HepG2 (cell line): ENCODE data around the gene PXYLP1. TPM values are rescaled to one million over a fixed set of nuclear protein-coding genes. Genes with fewer than 3 reads are reported as not detected.
A peak's percentile ranks its signal among the peaks of the same experiment; 100 is the strongest.

ENCODE experiments used
- ATAC-seq: fragments of 200-7000 bp; cut with Tn5 transposase; 3 replicates; pipeline ENCODE4 v1.9.1; 2020; ENCODE audit warnings: mild to moderate bottlenecking, moderate library complexity
- BruUV-seq: library from RNA; stranded (reverse); fragments of 400-500 nt; replicated peaks from 2 replicates; lab custom pipeline; 2021; lab: Mats Ljungman, UMichigan
- CTCF ChIA-PET: fragments of 300-600 bp; formaldehyde crosslinking; extraction: SDS; loops from one replicate; lab custom pipeline; 2021; ENCODE audit warnings: low total read pairs, inconsistent platforms, low intra/inter-chr PET ratio; lab: Yijun Ruan, JAX
- POLR2A ChIA-PET: fragments of 350-600 bp; sonication (Branson Sonifier 250); formaldehyde crosslinking; loops from one replicate; lab custom pipeline; 2020; ENCODE audit warnings: antibody characterized with exemption, inconsistent platforms; lab: Yijun Ruan, JAX
- DNase-seq: peaks from one replicate; pipeline ENCODE4 v3.0.0-alpha.2; 2015; ENCODE audit warnings: low spot score
- FAIRE-seq: peaks from 3 replicates; lab custom pipeline; 2011; peaks lifted over from hg19 to GRCh38; lab: Jason Lieb, UNC
- H2AFZ ChIP-seq: one replicate; pipeline ENCODE4 v1.6.1; 2011; ENCODE audit warnings: low read length, inconsistent platforms
- H3K27ac ChIP-seq: fragments of 300-600 bp; 3 replicates; pipeline ENCODE4 v1.8.0; 2011; ENCODE audit warnings: mixed run types, mild to moderate bottlenecking, mixed read lengths, low read length, inconsistent platforms; ENCODE audit not compliant: insufficient read depth; ENCODE audit errors: extremely low read length
- H3K27me3 ChIP-seq, 2 experiments: fragments of 200-600 bp in 1 of 2; 2 replicates in 1 of 2; 3 replicates in 1 of 2; pipeline versions ENCODE4 v1.6.0 to v1.8.0; 2011; ENCODE audit warnings: low read length in 2 of 2, mild to moderate bottlenecking in 2 of 2, moderate library complexity in 2 of 2, inconsistent platforms in 1 of 2; ENCODE audit not compliant: insufficient read depth in 2 of 2, control insufficient read depth in 1 of 2
- H3K36me3 ChIP-seq, 2 experiments: fragments of 200-600 bp in 1 of 2; replicated peaks in 1 of 2; 2 replicates in 1 of 2; 3 replicates in 1 of 2; pipeline versions ENCODE4 v1.5.1 to v1.8.0; 2011; ENCODE audit warnings: low read length in 2 of 2, inconsistent platforms in 1 of 2; ENCODE audit not compliant: insufficient read depth in 2 of 2, control insufficient read depth in 1 of 2
- H3K4me1 ChIP-seq: 2 replicates; pipeline ENCODE4 v1.5.1; 2012; ENCODE audit warnings: low read length, inconsistent platforms; ENCODE audit not compliant: insufficient read depth
- H3K4me2 ChIP-seq: 2 replicates; pipeline ENCODE4 v1.6.0; 2011; ENCODE audit warnings: low read depth, low read length, inconsistent platforms
- H3K4me3 ChIP-seq, 3 experiments: fragments of 200-600 bp in 1 of 3; sonication (generic), shearing (Covaris generic) in 1 of 3; replicated peaks in 1 of 3; 2 replicates each; pipeline ENCODE4 v1.5.1; 2011 to 2016; ENCODE audit warnings: low read length in 3 of 3, inconsistent platforms in 2 of 3, low read depth in 2 of 3, mild to moderate bottlenecking in 2 of 3, control low read depth in 1 of 3, mixed read lengths in 1 of 3; ENCODE audit not compliant: insufficient read depth in 1 of 3
- H3K79me2 ChIP-seq: one replicate; pipeline ENCODE4 v1.6.1; 2011; ENCODE audit warnings: low read length, inconsistent platforms; ENCODE audit not compliant: insufficient read depth
- H3K9ac ChIP-seq: 2 replicates; pipeline ENCODE4 v1.6.0; 2011; ENCODE audit warnings: mild to moderate bottlenecking, low read depth, low read length, inconsistent platforms; ENCODE audit not compliant: insufficient read depth
- H3K9me3 ChIP-seq: 2 replicates; pipeline ENCODE4 v1.5.1; 2012; ENCODE audit warnings: mild to moderate bottlenecking, low read length
- H4K20me1 ChIP-seq: 2 replicates; pipeline ENCODE4 v1.6.0; 2011; ENCODE audit warnings: inconsistent platforms, mild to moderate bottlenecking, low read length, moderate library complexity; ENCODE audit not compliant: insufficient read depth
- BRD4 ChIP-seq: sonication (generic); formaldehyde crosslinking; IDR thresholded peaks from 2 replicates; pipeline ENCODE4 v1.4.0; 2020; ENCODE audit warnings: missing genetic modification reagents
- ISX ChIP-seq: sonication (generic); formaldehyde crosslinking; conservative IDR thresholded peaks from 2 replicates; pipeline ENCODE4 v1.5.0; 2020; ENCODE audit warnings: missing genetic modification reagents
- JARID2 ChIP-seq: sonication (generic); formaldehyde crosslinking; IDR thresholded peaks from 2 replicates; pipeline ENCODE4 v1.8.1; 2023; ENCODE audit warnings: missing genetic modification reagents, inconsistent platforms; ENCODE audit not compliant: insufficient replicate concordance
- TOE1 ChIP-seq: sonication (generic); formaldehyde crosslinking; IDR thresholded peaks from 2 replicates; pipeline ENCODE4 v1.4.0; 2020; ENCODE audit warnings: mild to moderate bottlenecking, missing genetic modification reagents
- ZNF629 ChIP-seq: sonication (generic); formaldehyde crosslinking; conservative IDR thresholded peaks from 2 replicates; pipeline ENCODE4 v1.5.0; 2020; ENCODE audit warnings: missing genetic modification reagents
- ZNF724P ChIP-seq: sonication (generic); formaldehyde crosslinking; IDR thresholded peaks from 2 replicates; pipeline ENCODE4 v1.8.0; 2022; ENCODE audit warnings: missing genetic modification reagents, borderline replicate concordance
- WGBS: methylation state at CpG from one replicate; pipeline ENCODE4 v1.1.6; 2017; ENCODE audit warnings: low lambda C conversion rate; 5-methylcytosine and 5-hydroxymethylcytosine counted together
- in situ Hi-C: cut with HindIII; loops from 2 replicates; pipeline ENCODE4 v1.10.0; 2017; ENCODE audit warnings: low pct_unique_long_range_greater_than_20kb; ENCODE audit not compliant: extremely low pct_ligation_motif_present
- intact Hi-C: fragments of 100-400 bp; cut with micrococcal nuclease; formaldehyde crosslinking; loops from one replicate; pipeline ENCODE4 v1.10.0; 2022; ENCODE audit not compliant: unreplicated experiment
- polyA plus RNA-seq, 8 experiments: library from polyadenylated mRNA; depleted of rRNA in 3 of 8; stranded (reverse) in 7 of 8; unstranded in 1 of 8; fragments of >200 nt; fragmentation: Illumina TruSeq in 4 of 8; extraction: Trizol in 4 of 8; gene quantifications; 2 replicates each; pipeline versions ENCODE4 v1.2.1 to v1.2.3, GENCODE V29; 2011 to 2016; ENCODE audit warnings: low read depth in 4 of 8, missing spikeins in 1 of 8, mixed read lengths in 1 of 8; ENCODE audit not compliant: insufficient read depth in 1 of 8
- total RNA-seq, 5 experiments: library from RNA; depleted of rRNA; stranded (reverse); fragments of >200 nt; fragmentation: Illumina TruSeq; extraction: Trizol; gene quantifications; 2 replicates each; pipeline ENCODE4 v1.2.3, GENCODE V29; 2016; ENCODE audit warnings: low read depth in 1 of 5

The PXYLP1 gene
- total and polyA plus RNA-seq, 2 of the 13 experiments (the other 11 are each of a cell fraction or from before 2014, with no cell fraction given): 4.9 to 8.1 TPM

DNA sequence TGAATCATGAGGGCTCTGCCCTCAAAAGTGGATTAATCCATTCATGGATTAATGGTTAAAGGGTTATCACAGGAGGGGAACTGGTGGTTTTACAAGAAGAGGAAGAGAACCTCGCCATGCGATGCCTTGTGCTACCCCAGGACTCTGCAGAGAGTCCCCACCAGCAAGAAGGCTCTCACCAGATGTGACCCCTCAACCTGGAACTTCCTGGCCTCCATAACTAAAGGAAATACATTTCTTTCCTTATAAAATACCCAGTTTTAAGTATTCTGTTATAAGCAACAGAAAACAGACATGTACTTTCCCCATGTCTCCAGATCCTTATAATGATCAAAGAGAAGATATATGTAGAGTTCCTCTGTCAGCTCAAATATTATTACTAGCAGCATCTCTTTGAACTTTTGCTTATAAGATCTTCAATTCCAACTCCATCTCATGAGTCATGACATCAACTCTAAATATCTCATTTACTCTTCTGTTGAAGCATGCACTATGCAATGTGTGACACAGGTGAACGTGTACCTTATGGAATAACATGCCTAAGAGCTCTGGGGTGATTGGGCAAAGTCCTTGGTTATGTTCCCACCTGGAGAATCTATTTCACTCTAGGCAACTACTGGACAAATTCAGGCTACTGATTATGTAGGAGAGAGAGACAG, 99.2 kb downstream of the PXYLP1 start:
- FAIRE-seq (no peak), ATAC-seq (no peak), DNase-seq (no peak)
- H3K4me3 ChIP-seq: no peak overlapping the region
- no peaks in the 10 kb centered on the region for H3K27me3 ChIP-seq
- WGBS: 65% methylated on average over 3 of the region's 3 CpGs
- no peak overlapping the region for H2AFZ ChIP-seq
- no peaks in the 10 kb centered on the region for H4K20me1 ChIP-seq
- POLR2A ChIA-PET: interaction anchor here (1.1 to 3.0 kb wide), 2 partner anchors 19 to 101 kb away, joined by 3 to 11 read pairs; no protein-coding TSS in a partner anchor
- H3K27ac ChIP-seq: no peak overlapping the region
- no peaks in the 10 kb centered on the region for H3K36me3 ChIP-seq
- in situ Hi-C loops (no loop called here), intact Hi-C loops (no loop called here)
- H3K79me2 ChIP-seq: no peaks in the 10 kb centered on the region
- no peak for TF ChIP-seq TOE1
- no peak for TF ChIP-seq ZNF629 (CRISPR knock-in tag)
- TF ChIP-seq ZNF724P (CRISPR knock-in tag): no peak
- no peak for TF ChIP-seq ISX (CRISPR knock-in tag)
- TF ChIP-seq JARID2 (CRISPR knock-in tag): no peak
- TF ChIP-seq BRD4 (CRISPR knock-in tag): no peak
- BruUV-seq: no TSS peak
- peaks cover 53% of the 10 kb centered on the region for H3K4me1 ChIP-seq
- H3K4me2 ChIP-seq: peak overlapping the region; percentile 71; the same call in 1 of the 2 replicates
- CTCF ChIA-PET: no interaction called here
- no peaks in the 10 kb centered on the region for H3K9me3 ChIP-seq
- no peak overlapping the region for H3K9ac ChIP-seq
